ENCODE results near the gene STOX2.

DNA sequence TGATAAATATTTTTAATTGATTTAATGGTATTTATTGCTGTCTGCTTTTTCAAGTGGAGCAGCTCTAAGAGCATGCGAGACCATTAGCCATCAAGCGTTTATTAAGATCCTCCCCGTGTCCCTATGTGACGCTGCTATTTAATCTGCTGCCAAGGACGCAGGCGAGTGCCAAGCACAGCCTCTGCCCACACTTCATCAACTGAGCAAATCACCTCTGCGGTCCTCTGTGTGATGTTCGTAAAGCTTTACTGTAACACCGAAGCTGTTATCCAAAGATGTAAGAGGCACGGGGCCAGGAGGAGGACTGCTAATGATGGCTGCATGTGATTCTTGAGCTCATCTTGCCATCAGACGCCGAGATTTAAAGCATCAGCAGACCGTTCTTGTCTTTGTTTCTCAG lies 79.5 kb downstream of the STOX2 start:
- TF ChIP-seq CHD4 (IDR thresholded peaks at IDR 0.05) (no peak), BACH1 (IDR thresholded peaks at IDR 0.05; ENCODE audit: borderline replicate concordance) (no peak), GABPA (IDR thresholded peaks at IDR 0.05; ENCODE audit: low read depth) (no peak), MXI1 (IDR thresholded peaks at IDR 0.05; ENCODE audit: low read depth, low read length) (no peak), TARDBP (IDR thresholded peaks at IDR 0.05; ENCODE audit: borderline replicate concordance) (no peak), RAD21 (IDR thresholded peaks at IDR 0.05; ENCODE audit: insufficient read depth, low read depth, low read length) (no peak), EP300 (IDR thresholded peaks at IDR 0.05; ENCODE audit: borderline replicate concordance in 1 of 2, control insufficient read depth in 1 of 2, low read depth in 2 of 2, low read length in 2 of 2) (no peak), YY1 (IDR thresholded peaks at IDR 0.05; ENCODE audit: low read depth, low read length) (no peak), SUPT20H (IDR thresholded peaks at IDR 0.05; ENCODE audit: borderline replicate concordance, control insufficient read depth, low read depth, low read length) (no peak), CEBPB (IDR thresholded peaks at IDR 0.05; ENCODE audit: borderline replicate concordance in 1 of 2, low read depth in 2 of 2, low read length in 2 of 2) (no peak), BCL11A (IDR thresholded peaks at IDR 0.05; ENCODE audit: low read depth, low read length) (no peak)
- TF ChIP-seq, protein P1, sequence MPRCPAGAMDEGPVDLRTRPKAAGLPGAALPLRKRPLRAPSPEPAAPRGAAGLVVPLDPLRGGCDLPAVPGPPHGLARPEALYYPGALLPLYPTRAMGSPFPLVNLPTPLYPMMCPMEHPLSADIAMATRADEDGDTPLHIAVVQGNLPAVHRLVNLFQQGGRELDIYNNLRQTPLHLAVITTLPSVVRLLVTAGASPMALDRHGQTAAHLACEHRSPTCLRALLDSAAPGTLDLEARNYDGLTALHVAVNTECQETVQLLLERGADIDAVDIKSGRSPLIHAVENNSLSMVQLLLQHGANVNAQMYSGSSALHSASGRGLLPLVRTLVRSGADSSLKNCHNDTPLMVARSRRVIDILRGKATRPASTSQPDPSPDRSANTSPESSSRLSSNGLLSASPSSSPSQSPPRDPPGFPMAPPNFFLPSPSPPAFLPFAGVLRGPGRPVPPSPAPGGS (IDR thresholded peaks at IDR 0.05; ENCODE audit: borderline replicate concordance, insufficient read depth, low read depth, low read length, poor library complexity, severe bottlenecking): no peak
- TF ChIP-seq, protein P2, sequence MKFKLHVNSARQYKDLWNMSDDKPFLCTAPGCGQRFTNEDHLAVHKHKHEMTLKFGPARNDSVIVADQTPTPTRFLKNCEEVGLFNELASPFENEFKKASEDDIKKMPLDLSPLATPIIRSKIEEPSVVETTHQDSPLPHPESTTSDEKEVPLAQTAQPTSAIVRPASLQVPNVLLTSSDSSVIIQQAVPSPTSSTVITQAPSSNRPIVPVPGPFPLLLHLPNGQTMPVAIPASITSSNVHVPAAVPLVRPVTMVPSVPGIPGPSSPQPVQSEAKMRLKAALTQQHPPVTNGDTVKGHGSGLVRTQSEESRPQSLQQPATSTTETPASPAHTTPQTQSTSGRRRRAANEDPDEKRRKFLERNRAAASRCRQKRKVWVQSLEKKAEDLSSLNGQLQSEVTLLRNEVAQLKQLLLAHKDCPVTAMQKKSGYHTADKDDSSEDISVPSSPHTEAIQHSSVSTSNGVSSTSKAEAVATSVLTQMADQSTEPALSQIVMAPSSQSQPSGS (IDR thresholded peaks at IDR 0.05; ENCODE audit: low read length): no peak

All from GM12878 (cell line).